ENCODE results near the gene DPM2. TPM values are rescaled to one million over a fixed set of nuclear protein-coding genes. Genes with fewer than 3 reads are reported as not detected.

The DPM2 gene
- total and polyA plus RNA-seq, 12 donors: 7.2 to 31.1 (median 12.7) TPM

GRCh38 chr9:127958728-127959127 is 21.1 kb upstream of the DPM2 start:
- no peak for ATAC-seq
- no peak overlapping the region for H3K4me3 ChIP-seq
- peaks cover 12 to 57% (median 52%) of the 10 kb centered on the region in 9 donors for H3K4me1 ChIP-seq
- peak overlapping the region in 1 of 10 donors; percentile 4 for H3K27ac ChIP-seq
- intact Hi-C loops (cut with DNase I): loop anchor here in 1 of 10 donors (5.0 kb wide), 1 partner anchor 44 kb away; no protein-coding TSS in a partner anchor
- H3K36me3 ChIP-seq: no peaks in the 10 kb centered on the region
- no peak for TF ChIP-seq CTCF (IDR thresholded peaks at IDR 0.05)
- no peak for DNase-seq
- peaks cover 0 to 3% (median 0%) of the 10 kb centered on the region in 11 donors for H3K9me3 ChIP-seq
- 92 to 97% methylated on average over 1 of the region's 1 CpG for WGBS, 2 donors
- H3K27me3 ChIP-seq: no peaks in the 10 kb centered on the region

- WGBS, 2 donors: 53 to 57% methylated on average over 12 of the region's 12 CpGs
- H3K4me3 ChIP-seq: no peak overlapping the region
- peak overlapping the region in 9 of 10 donors; percentile 26 to 78 (median 66) for H3K27ac ChIP-seq
- intact Hi-C loops (cut with DNase I): loop anchor here in 1 of 10 donors (5.0 kb wide), 1 partner anchor 47 kb away; no protein-coding TSS in a partner anchor
- peaks cover 0 to 3% (median 0%) of the 10 kb centered on the region in 11 donors for H3K9me3 ChIP-seq
- no peaks in the 10 kb centered on the region for H3K36me3 ChIP-seq
- ATAC-seq: peak; percentile 58 to 89 (median 84)
- TF ChIP-seq CTCF (IDR thresholded peaks at IDR 0.05): peak in 8 of 9 donors; percentile 20 to 43 (median 37)
- H3K4me1 ChIP-seq: peaks cover 8 to 65% (median 40%) of the 10 kb centered on the region in 9 donors
- DNase-seq: peak; percentile 38 to 68
- H3K27me3 ChIP-seq: no peaks in the 10 kb centered on the region
Observed at GRCh38 chr9:127955294-127956015, 17.8 kb upstream of the DPM2 start.

GRCh38 chr9:127954831-127955293 is 17.2 kb upstream of the DPM2 start:
- DNase-seq (peak in 1 of 2 donors; percentile 10), ATAC-seq (peak in 3 of 8 donors; percentile 3 to 21 (median 12))
- intact Hi-C loops (cut with DNase I): loop anchor here in 1 of 10 donors (5.0 kb wide), 1 partner anchor 47 kb away; no protein-coding TSS in a partner anchor
- Histone ChIP-seq H3K36me3 (no peaks in the 10 kb centered on the region), H3K27ac (peak overlapping the region in 9 of 10 donors; percentile 26 to 78 (median 66)), H3K9me3 (peaks cover 0 to 3% (median 0%) of the 10 kb centered on the region in 11 donors), H3K27me3 (no peaks in the 10 kb centered on the region), H3K4me3 (no peak overlapping the region), H3K4me1 (peaks cover 4 to 65% (median 41%) of the 10 kb centered on the region in 9 donors)
- 50 to 59% methylated on average over 13 of the region's 13 CpGs for WGBS, 2 donors
- no peak for TF ChIP-seq CTCF (IDR thresholded peaks at IDR 0.05)

- peaks cover 4 to 69% (median 49%) of the 10 kb centered on the region in 9 donors for H3K4me1 ChIP-seq
- DNase-seq (peak in 1 of 2 donors; percentile 6), ATAC-seq (no peak)
- intact Hi-C loops (cut with DNase I): no loop called here
- H3K27me3 ChIP-seq: no peaks in the 10 kb centered on the region
- no peak overlapping the region for H3K4me3 ChIP-seq
- 92 to 95% methylated on average over 17 of the region's 17 CpGs for WGBS, 2 donors
- H3K9me3 ChIP-seq: peaks cover 0 to 3% (median 0%) of the 10 kb centered on the region in 11 donors
- peak overlapping the region in 4 of 10 donors; percentile 62 to 75 (median 67) for H3K27ac ChIP-seq
- TF ChIP-seq CTCF (IDR thresholded peaks at IDR 0.05): no peak
- H3K36me3 ChIP-seq: no peaks in the 10 kb centered on the region
Observed at GRCh38 chr9:127953768-127954505, 16.3 kb upstream of the DPM2 start.

Measured in heart right ventricle (tissue), 16 donors.